Measurements from ENCODE around the gene FAM193B. TPM values are rescaled to one million over a fixed set of nuclear protein-coding genes. Genes with fewer than 3 reads are reported as not detected.
A peak's percentile ranks its signal among the peaks of the same experiment; 100 is the strongest.

FAM193B gene
- total RNA-seq, 1 donor from 2014 or later: 227 TPM

GRCh38 chr5:177491983-177492746 is 62.2 kb downstream of the FAM193B start:
- Mint-ChIP-seq H3K27me3 (ENCODE audit: unreplicated experiment) (peaks cover 7% of the 10 kb centered on the region), H3K4me3 (ENCODE audit: unreplicated experiment) (peak overlapping the region; percentile 10), H3K9me3 (ENCODE audit: unreplicated experiment) (peaks cover 8% of the 10 kb centered on the region), H3K36me3 (ENCODE audit: unreplicated experiment) (no peaks in the 10 kb centered on the region), H3K27ac (ENCODE audit: unreplicated experiment) (peak overlapping the region; percentile 45), H3K4me1 (ENCODE audit: low read depth, unreplicated experiment) (peaks cover 16% of the 10 kb centered on the region)
- no peak for TF ChIP-seq CTCF (IDR thresholded peaks at IDR 0.05; ENCODE audit: partially characterized antibody, unreplicated experiment)
- DNase-seq: no peak

GRCh38 chr5:177491429-177491945 is 62.9 kb downstream of the FAM193B start:
- peaks cover 8% of the 10 kb centered on the region for H3K9me3 Mint-ChIP-seq (ENCODE audit: unreplicated experiment)
- peak; percentile 98 for DNase-seq
- peaks cover 17% of the 10 kb centered on the region for H3K4me1 Mint-ChIP-seq (ENCODE audit: low read depth, unreplicated experiment)
- TF ChIP-seq CTCF (IDR thresholded peaks at IDR 0.05; ENCODE audit: partially characterized antibody, unreplicated experiment): peak; percentile 100
- peak overlapping the region; percentile 83 for H3K4me3 Mint-ChIP-seq (ENCODE audit: unreplicated experiment)
- H3K36me3 Mint-ChIP-seq (ENCODE audit: unreplicated experiment): no peaks in the 10 kb centered on the region
- peaks cover 7% of the 10 kb centered on the region for H3K27me3 Mint-ChIP-seq (ENCODE audit: unreplicated experiment)
- peak overlapping the region; percentile 93 for H3K27ac Mint-ChIP-seq (ENCODE audit: unreplicated experiment)

GRCh38 chr5:177490992-177491391 is 63.4 kb downstream of the FAM193B start:
- peaks cover 7% of the 10 kb centered on the region for H3K27me3 Mint-ChIP-seq (ENCODE audit: unreplicated experiment)
- no peaks in the 10 kb centered on the region for H3K36me3 Mint-ChIP-seq (ENCODE audit: unreplicated experiment)

GRCh38 chr5:177490311-177490991 is 63.9 kb downstream of the FAM193B start:
- peaks cover 7% of the 10 kb centered on the region for H3K27me3 Mint-ChIP-seq (ENCODE audit: unreplicated experiment)
- no peak for TF ChIP-seq CTCF (IDR thresholded peaks at IDR 0.05; ENCODE audit: partially characterized antibody, unreplicated experiment)
- no peak for DNase-seq
- peaks cover 18% of the 10 kb centered on the region for H3K4me1 Mint-ChIP-seq (ENCODE audit: low read depth, unreplicated experiment)
- H3K4me3 Mint-ChIP-seq (ENCODE audit: unreplicated experiment): peak overlapping the region; percentile 83
- peak overlapping the region; percentile 93 for H3K27ac Mint-ChIP-seq (ENCODE audit: unreplicated experiment)
- peaks cover 10% of the 10 kb centered on the region for H3K9me3 Mint-ChIP-seq (ENCODE audit: unreplicated experiment)
- no peaks in the 10 kb centered on the region for H3K36me3 Mint-ChIP-seq (ENCODE audit: unreplicated experiment)

More at GRCh38 chr5:177490992-177491391, 63.4 kb downstream of the FAM193B start:
- H3K4me3 Mint-ChIP-seq (ENCODE audit: unreplicated experiment): peak overlapping the region; percentile 83
- peaks cover 17% of the 10 kb centered on the region for H3K4me1 Mint-ChIP-seq (ENCODE audit: low read depth, unreplicated experiment)
- peak overlapping the region; percentile 93 for H3K27ac Mint-ChIP-seq (ENCODE audit: unreplicated experiment)
- no peak for DNase-seq
- H3K9me3 Mint-ChIP-seq (ENCODE audit: unreplicated experiment): peaks cover 8% of the 10 kb centered on the region
- TF ChIP-seq CTCF (IDR thresholded peaks at IDR 0.05; ENCODE audit: partially characterized antibody, unreplicated experiment): no peak
